Fibroblast of skin of scalp (primary cell): ENCODE data around the gene ASXL1.

Experiments
- DNase-seq: peaks from one replicate; pipeline ENCODE4 v3.0.0-alpha.2; 2013

Gene ASXL1

GRCh38 chr20:32482442-32483261 is 124.5 kb downstream of the ASXL1 start:
- DNase-seq: peak; percentile 16

DNA sequence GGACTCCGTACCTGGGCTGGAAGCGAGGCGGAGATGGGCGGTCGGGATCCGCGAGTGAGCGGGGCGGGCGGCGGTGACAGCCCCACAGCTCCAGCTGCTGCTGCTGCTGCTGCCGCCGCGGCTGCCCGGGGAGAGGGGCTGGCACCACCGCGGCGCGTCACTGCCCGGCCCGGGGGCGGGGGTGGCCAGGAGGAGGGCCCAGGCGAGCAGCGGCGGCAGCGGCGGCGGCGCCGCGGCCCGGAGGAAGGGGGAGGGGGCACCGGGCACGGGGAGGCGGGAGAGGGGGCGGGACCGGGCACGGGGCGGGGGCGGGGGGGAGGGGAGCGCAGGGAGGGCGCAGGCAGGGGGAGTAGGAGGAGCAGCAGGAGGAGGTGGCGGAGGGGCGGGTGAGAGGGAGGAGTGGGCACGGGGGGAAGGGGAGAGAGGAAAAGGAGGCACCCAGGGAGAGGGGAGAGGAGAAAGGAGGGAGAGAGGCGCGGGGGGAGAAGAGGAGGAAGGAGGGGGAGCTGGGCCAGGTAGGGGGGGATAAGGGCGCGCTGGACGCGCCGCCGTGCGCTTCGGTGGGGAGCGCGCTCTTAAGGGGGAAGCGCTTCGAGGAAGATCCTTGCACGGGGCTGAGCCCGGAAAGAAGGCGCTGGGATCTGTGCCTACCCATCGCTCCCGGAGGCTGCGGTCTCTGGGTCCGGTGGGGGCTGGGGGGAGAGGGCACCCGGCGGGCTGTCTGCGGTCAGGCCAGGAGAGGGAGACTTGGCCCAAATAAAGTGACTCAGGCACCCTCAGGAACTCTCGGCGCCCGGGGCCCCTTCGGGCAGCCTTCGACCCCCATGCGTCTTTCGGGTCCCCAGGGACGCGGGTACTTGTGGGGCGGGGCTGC is 125.5 kb downstream of the ASXL1 start:
- DNase-seq: peak; percentile 84

DNA sequence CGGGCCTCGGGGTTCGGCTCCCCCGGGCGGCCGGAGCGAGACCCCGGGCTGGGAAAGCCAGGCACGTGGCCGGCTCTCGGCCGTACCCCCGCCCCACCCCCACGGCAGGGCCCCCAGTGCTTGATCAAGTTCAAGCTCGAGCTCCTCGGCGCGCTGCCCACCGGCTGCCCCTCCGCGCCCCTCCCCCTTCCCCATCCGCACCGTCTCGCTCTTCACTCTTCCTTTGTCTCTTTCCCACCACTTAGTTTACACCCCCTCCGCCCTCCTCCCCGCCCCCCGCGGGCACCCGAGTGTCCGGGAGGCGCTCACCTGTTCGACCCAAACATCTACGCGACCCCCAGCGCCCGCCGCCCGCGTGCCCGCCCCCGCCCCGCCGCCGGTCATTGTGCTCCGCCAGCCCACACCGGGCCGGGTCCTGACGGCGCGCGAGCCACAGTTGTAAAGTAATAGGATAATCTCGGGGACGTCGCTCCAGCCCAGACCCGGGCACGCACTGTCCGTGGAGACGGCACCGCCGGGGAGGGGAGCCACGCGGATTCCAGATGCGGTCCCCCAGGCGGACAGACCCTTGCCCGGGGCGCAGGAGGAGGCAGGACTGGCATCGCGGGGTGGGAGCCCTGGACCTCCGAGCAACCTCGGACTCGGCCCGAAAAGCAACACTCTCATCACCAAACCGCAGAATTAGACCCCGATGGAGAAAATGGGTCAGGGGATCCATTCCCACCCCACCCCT is 126.3 kb downstream of the ASXL1 start:
- DNase-seq: peak; percentile 20

GRCh38 chr20:32484958-32485769 is 127.0 kb downstream of the ASXL1 start:
- peak; percentile 85 for DNase-seq

- no peak for DNase-seq
These were observed 127.8 kb downstream of the ASXL1 start for GRCh38 chr20:32485770-32486478.

GRCh38 chr20:32487381-32487780 is 129.2 kb downstream of the ASXL1 start:
- DNase-seq: no peak

DNA sequence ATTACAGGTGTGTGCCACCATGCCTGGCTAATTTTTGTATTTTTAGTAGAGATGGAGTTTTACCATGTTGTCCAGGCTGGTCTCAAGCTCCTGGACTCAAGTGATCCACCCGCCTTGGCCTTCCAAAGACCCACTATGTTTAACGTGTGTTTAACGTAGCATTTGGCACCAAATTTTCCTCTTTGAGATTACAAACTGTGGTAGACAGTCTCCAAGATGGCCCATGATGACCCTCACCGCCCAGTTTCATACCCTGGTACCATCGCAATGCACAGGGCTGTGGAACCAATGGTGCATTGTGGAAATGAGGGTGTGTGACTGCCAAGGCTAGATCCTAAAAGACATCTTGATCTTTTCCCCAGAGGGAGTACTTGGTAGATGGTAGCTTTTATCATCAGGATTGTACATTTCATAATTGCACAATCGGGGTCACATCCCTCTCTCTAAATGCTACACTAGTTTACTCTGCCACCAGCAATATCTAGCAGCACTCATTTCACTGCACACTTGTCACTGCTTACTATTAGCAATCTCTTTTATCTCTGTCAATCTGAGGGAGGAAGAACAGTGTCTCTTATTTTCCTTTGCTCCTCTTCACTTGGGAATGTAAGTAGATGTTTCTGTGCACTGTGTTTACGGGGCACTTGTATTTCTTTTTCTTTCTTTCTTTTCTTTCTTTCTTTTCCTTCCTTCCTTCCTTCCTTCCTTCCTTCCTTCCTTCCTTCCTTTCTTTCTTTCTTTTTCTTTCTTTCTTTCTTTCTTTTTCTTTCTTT is 130.1 kb downstream of the ASXL1 start:
- no peak for DNase-seq
